ENCODE data around the gene WARS2. TPM values are rescaled to one million over a fixed set of nuclear protein-coding genes. Genes with fewer than 3 reads are reported as not detected.

Gene WARS2
- total RNA-seq, 4 donors from 2014 or later = 15.6 to 21.8 (median 20.1) TPM

- no peak for TF ChIP-seq CTCF (IDR thresholded peaks at IDR 0.05; ENCODE audit: low read depth)
Observed at GRCh38 chr1:119146466-119146865, 6.0 kb upstream of the WARS2 start.

GRCh38 chr1:119144813-119145212, 4.4 kb upstream of the WARS2 start:
- no peak for TF ChIP-seq CTCF (IDR thresholded peaks at IDR 0.05; ENCODE audit: low read depth)

GRCh38 chr1:119143706-119144105, 3.3 kb upstream of the WARS2 start:
- TF ChIP-seq CTCF (IDR thresholded peaks at IDR 0.05; ENCODE audit: low read depth) = no peak

- TF ChIP-seq CTCF (IDR thresholded peaks at IDR 0.05; ENCODE audit: low read depth) = no peak
Observed at GRCh38 chr1:119141660-119142059, 1.2 kb upstream of the WARS2 start.

- no peak for TF ChIP-seq CTCF (IDR thresholded peaks at IDR 0.05; ENCODE audit: low read depth)
Observed at GRCh38 chr1:119141020-119141424, 569 bp upstream of the WARS2 start.

- TF ChIP-seq CTCF (IDR thresholded peaks at IDR 0.05; ENCODE audit: low read depth) = no peak
Observed at GRCh38 chr1:119139857-119140176, 636 bp downstream of the WARS2 start.

- no peak for TF ChIP-seq CTCF (IDR thresholded peaks at IDR 0.05; ENCODE audit: low read depth)
Observed at GRCh38 chr1:119139403-119139802, 1.1 kb downstream of the WARS2 start.

GRCh38 chr1:119136401-119136800, 4.1 kb downstream of the WARS2 start:
- no peak for TF ChIP-seq CTCF (IDR thresholded peaks at IDR 0.05; ENCODE audit: low read depth)
